Large intestine (tissue), 3 donors: ENCODE measurements around the gene AMMECR1. TPM values are rescaled to one million over a fixed set of nuclear protein-coding genes. Genes with fewer than 3 reads are reported as not detected.

Experiments used
- DNase-seq, 2 donors: peaks; one replicate each; pipeline versions ENCODE4 v3.0.0 to v3.0.0-alpha.2; 2013
- H3K27ac ChIP-seq: one replicate; pipeline ENCODE4 v1.5.1; 2013; ENCODE audit warnings: low read length
- H3K27me3 ChIP-seq: 2 replicates; pipeline ENCODE4 v1.6.1; 2013; ENCODE audit warnings: low read length; ENCODE audit not compliant: control insufficient read depth, insufficient read depth
- H3K36me3 ChIP-seq: 2 replicates; pipeline ENCODE4 v1.6.1; 2013; ENCODE audit warnings: low read length; ENCODE audit not compliant: control insufficient read depth, insufficient read depth
- H3K4me1 ChIP-seq: one replicate; pipeline ENCODE4 v1.6.1; 2013; ENCODE audit warnings: low read length; ENCODE audit not compliant: control insufficient read depth, insufficient read depth
- H3K4me3 ChIP-seq: one replicate; pipeline ENCODE4 v1.5.1; 2013; ENCODE audit warnings: low read length
- H3K9me3 ChIP-seq: one replicate; pipeline ENCODE4 v1.6.1; 2013; ENCODE audit warnings: mild to moderate bottlenecking, low read depth, low read length, moderate library complexity; ENCODE audit not compliant: control insufficient read depth
- WGBS: methylation state at CpG from one replicate; pipeline ENCODE4 v1.1.5; 2013; ENCODE audit warnings: low lambda C conversion rate; ENCODE audit not compliant: insufficient coverage; 5-methylcytosine and 5-hydroxymethylcytosine counted together
- polyA plus RNA-seq: library from polyadenylated mRNA; unstranded; fragments of 120-200 nt; gene quantifications from one replicate; pipeline ENCODE4 v1.2.1, GENCODE V29; 2013

The AMMECR1 gene
- polyA plus RNA-seq, 1 donor = 9.9 TPM

GRCh38 chrX:110265661-110266060 is 52.2 kb downstream of the AMMECR1 start:
- Histone ChIP-seq H3K36me3 (no peaks in the 10 kb centered on the region), H3K9me3 (no peaks in the 10 kb centered on the region), H3K27ac (no peak overlapping the region), H3K27me3 (no peaks in the 10 kb centered on the region), H3K4me1 (no peaks in the 10 kb centered on the region), H3K4me3 (no peak overlapping the region)
- DNase-seq = no peak

- no peak overlapping the region for H3K4me3 ChIP-seq
- no peaks in the 10 kb centered on the region for H3K4me1 ChIP-seq
- H3K27me3 ChIP-seq = no peaks in the 10 kb centered on the region
- no peak overlapping the region for H3K27ac ChIP-seq
- WGBS = no CpG with 5 or more reads among the region's 1 CpG
- H3K9me3 ChIP-seq = no peaks in the 10 kb centered on the region
- no peak for DNase-seq
- H3K36me3 ChIP-seq = no peaks in the 10 kb centered on the region
Measured at GRCh38 chrX:110259117-110259516, 58.8 kb downstream of the AMMECR1 start.

GRCh38 chrX:110258552-110258951 is 59.3 kb downstream of the AMMECR1 start:
- H3K9me3 ChIP-seq = no peaks in the 10 kb centered on the region
- no peak for DNase-seq
- H3K4me1 ChIP-seq = no peaks in the 10 kb centered on the region
- no peaks in the 10 kb centered on the region for H3K36me3 ChIP-seq
- no peak overlapping the region for H3K27ac ChIP-seq
- no CpG with 5 or more reads among the region's 1 CpG for whole genome bisulfite sequencing
- no peak overlapping the region for H3K4me3 ChIP-seq
- no peaks in the 10 kb centered on the region for H3K27me3 ChIP-seq

GRCh38 chrX:110257889-110258288 is 60.0 kb downstream of the AMMECR1 start:
- Histone ChIP-seq H3K9me3 (no peaks in the 10 kb centered on the region), H3K4me1 (no peaks in the 10 kb centered on the region)
- no CpG with 5 or more reads among the region's 1 CpG for WGBS

GRCh38 chrX:110252711-110253110 is 65.2 kb downstream of the AMMECR1 start:
- no peak for DNase-seq
- no CpG with 5 or more reads among the region's 7 CpGs for WGBS

More at GRCh38 chrX:110257889-110258288, 60.0 kb downstream of the AMMECR1 start:
- no peak for DNase-seq
- Histone ChIP-seq H3K27ac (no peak overlapping the region), H3K27me3 (no peaks in the 10 kb centered on the region), H3K36me3 (no peaks in the 10 kb centered on the region), H3K4me3 (no peak overlapping the region)

GRCh38 chrX:110251961-110252360 is 65.9 kb downstream of the AMMECR1 start:
- no CpG with 5 or more reads among the region's 1 CpG for WGBS
- DNase-seq = no peak
- Histone ChIP-seq H3K4me1 (no peaks in the 10 kb centered on the region), H3K9me3 (no peaks in the 10 kb centered on the region), H3K27ac (no peak overlapping the region), H3K4me3 (no peak overlapping the region), H3K27me3 (no peaks in the 10 kb centered on the region), H3K36me3 (no peaks in the 10 kb centered on the region)

More at GRCh38 chrX:110252711-110253110, 65.2 kb downstream of the AMMECR1 start:
- Histone ChIP-seq H3K27me3 (no peaks in the 10 kb centered on the region), H3K4me1 (no peaks in the 10 kb centered on the region), H3K36me3 (no peaks in the 10 kb centered on the region), H3K9me3 (no peaks in the 10 kb centered on the region), H3K4me3 (no peak overlapping the region), H3K27ac (no peak overlapping the region)

GRCh38 chrX:110251526-110251925 is 66.4 kb downstream of the AMMECR1 start:
- H3K27me3 ChIP-seq = no peaks in the 10 kb centered on the region
- no peaks in the 10 kb centered on the region for H3K9me3 ChIP-seq
- no peak overlapping the region for H3K27ac ChIP-seq
- no peaks in the 10 kb centered on the region for H3K36me3 ChIP-seq
- no peaks in the 10 kb centered on the region for H3K4me1 ChIP-seq
- DNase-seq = no peak
- H3K4me3 ChIP-seq = no peak overlapping the region
- WGBS = no CpG with 5 or more reads among the region's 1 CpG

GRCh38 chrX:110250847-110251246 is 67.0 kb downstream of the AMMECR1 start:
- H3K4me1 ChIP-seq = no peaks in the 10 kb centered on the region
- DNase-seq = no peak
- H3K9me3 ChIP-seq = no peaks in the 10 kb centered on the region
- 100% methylated on average over 1 of the region's 1 CpG for WGBS
- H3K27ac ChIP-seq = no peak overlapping the region
- no peak overlapping the region for H3K4me3 ChIP-seq
- no peaks in the 10 kb centered on the region for H3K27me3 ChIP-seq
- H3K36me3 ChIP-seq = no peaks in the 10 kb centered on the region

- H3K27me3 ChIP-seq = no peaks in the 10 kb centered on the region
- no peak overlapping the region for H3K4me3 ChIP-seq
- no peaks in the 10 kb centered on the region for H3K9me3 ChIP-seq
- no peak for DNase-seq
- no peak overlapping the region for H3K27ac ChIP-seq
- no peaks in the 10 kb centered on the region for H3K36me3 ChIP-seq
- WGBS = no CpG with 5 or more reads among the region's 1 CpG
- H3K4me1 ChIP-seq = no peaks in the 10 kb centered on the region
Measured at GRCh38 chrX:110248578-110248977, 69.3 kb downstream of the AMMECR1 start.

- H3K36me3 ChIP-seq = no peaks in the 10 kb centered on the region
Measured at GRCh38 chrX:110245011-110245410, 72.9 kb downstream of the AMMECR1 start.

GRCh38 chrX:110242371-110242770 is 75.5 kb downstream of the AMMECR1 start:
- H3K27ac ChIP-seq = no peak overlapping the region
- H3K36me3 ChIP-seq = no peaks in the 10 kb centered on the region
- DNase-seq = no peak
- WGBS = no CpG with 5 or more reads among the region's 1 CpG
- no peak overlapping the region for H3K4me3 ChIP-seq
- no peaks in the 10 kb centered on the region for H3K4me1 ChIP-seq
- no peaks in the 10 kb centered on the region for H3K9me3 ChIP-seq
- H3K27me3 ChIP-seq = no peaks in the 10 kb centered on the region

More at GRCh38 chrX:110245011-110245410, 72.9 kb downstream of the AMMECR1 start:
- Histone ChIP-seq H3K27me3 (no peaks in the 10 kb centered on the region), H3K9me3 (no peaks in the 10 kb centered on the region), H3K27ac (no peak overlapping the region), H3K4me3 (no peak overlapping the region), H3K4me1 (no peaks in the 10 kb centered on the region)
- no peak for DNase-seq
